GM12878 (cell line): ENCODE results near the gene COPB1. TPM values are rescaled to one million over a fixed set of nuclear protein-coding genes. Genes with fewer than 3 reads are reported as not detected.

Experiments used
- ATAC-seq: fragments of 200-7000 bp; cut with Tn5 transposase; 3 replicates; pipeline ENCODE4 v1.9.1; 2020; ENCODE audit warnings: mild to moderate bottlenecking, moderate library complexity
- BruUV-seq: library from RNA; stranded (reverse); fragments of 400-500 nt; replicated peaks from 2 replicates; lab custom pipeline; 2021; lab: Mats Ljungman, UMichigan
- CTCF ChIA-PET: fragments of 300-600 bp; sonication (Branson Sonifier 250); formaldehyde crosslinking; extraction: SDS; loops from one replicate; lab custom pipeline; 2021; ENCODE audit warnings: inconsistent platforms; lab: Yijun Ruan, JAX
- POLR2A ChIA-PET: fragments of 350-600 bp; formaldehyde crosslinking; extraction: SDS; loops from one replicate; lab custom pipeline; 2021; ENCODE audit warnings: inconsistent platforms; lab: Charles Lee
- RAD21 ChIA-PET: fragments of 300-600 bp; sonication (Branson Sonifier 250); formaldehyde crosslinking; loops from one replicate; lab custom pipeline; 2023; ENCODE audit warnings: antibody characterized with exemption; ENCODE audit not compliant: unreplicated experiment; lab: Charles Lee
- SMC1A ChIA-PET: fragments of 300-600 bp; sonication (Branson Sonifier 250); formaldehyde crosslinking; loops from one replicate; lab custom pipeline; 2023; ENCODE audit not compliant: unreplicated experiment, uncharacterized antibody; lab: Charles Lee
- DNase-seq: peaks from one replicate; pipeline ENCODE4 v3.0.0-alpha.2; 2011; ENCODE audit warnings: low read depth, low spot score
- FAIRE-seq: peaks from 3 replicates; lab custom pipeline; 2011; peaks lifted over from hg19 to GRCh38; lab: Jason Lieb, UNC
- H2AFZ ChIP-seq: 2 replicates; pipeline ENCODE4 v1.6.0; 2011; ENCODE audit warnings: low read depth, low read length, control low read depth; ENCODE audit not compliant: control insufficient read depth
- H3K27ac ChIP-seq: 2 replicates; pipeline ENCODE4 v1.5.1; 2011; ENCODE audit warnings: control low read depth; ENCODE audit not compliant: control insufficient read depth, insufficient read depth
- H3K27me3 ChIP-seq, 2 experiments: replicated peaks in 1 of 2; 2 replicates each; pipeline versions ENCODE4 v1.6.0 to v1.6.1; 2011; ENCODE audit warnings: low read length in 1 of 2; ENCODE audit not compliant: control insufficient read depth in 2 of 2, insufficient read depth in 2 of 2
- H3K36me3 ChIP-seq, 2 experiments: 2 replicates each; pipeline ENCODE4 v1.5.1; 2011; ENCODE audit warnings: low read length in 1 of 2; ENCODE audit not compliant: control insufficient read depth in 2 of 2, insufficient read depth in 2 of 2
- H3K4me1 ChIP-seq: 2 replicates; pipeline ENCODE4 v1.6.1; 2011; ENCODE audit warnings: mild to moderate bottlenecking, low read length, moderate library complexity, mixed read lengths; ENCODE audit not compliant: control insufficient read depth, insufficient read depth
- H3K4me2 ChIP-seq: 2 replicates; pipeline ENCODE4 v1.6.0; 2011; ENCODE audit warnings: control low read depth; ENCODE audit not compliant: control insufficient read depth, insufficient read depth
- H3K4me3 ChIP-seq: fragments of 200-600 bp; sonication (generic); 2 replicates; pipeline ENCODE4 v1.5.1; 2016
- H3K79me2 ChIP-seq: 2 replicates; pipeline ENCODE4 v1.6.0; 2011; ENCODE audit warnings: low read length; ENCODE audit not compliant: control insufficient read depth, insufficient read depth
- H3K9ac ChIP-seq: 2 replicates; pipeline ENCODE4 v1.8.0; 2011; ENCODE audit warnings: low read length, control low read depth, mixed read lengths; ENCODE audit not compliant: control insufficient read depth, insufficient read depth
- H3K9me3 ChIP-seq: replicated peaks from 3 replicates; pipeline ENCODE4 v1.5.1; 2011; ENCODE audit warnings: mild to moderate bottlenecking, low read length; ENCODE audit not compliant: control insufficient read depth, insufficient read depth
- H4K20me1 ChIP-seq: 2 replicates; pipeline ENCODE4 v1.6.0; 2011; ENCODE audit not compliant: control insufficient read depth, insufficient read depth
- ATF7 ChIP-seq: fragments of 450-650 bp; IDR thresholded peaks from 2 replicates; pipeline ENCODE4 v1.6.1; 2016; ENCODE audit warnings: low read depth, mild to moderate bottlenecking
- CHD1 ChIP-seq: IDR thresholded peaks from 2 replicates; pipeline ENCODE4 v1.6.1; 2012; ENCODE audit warnings: low read depth, low read length, improper control_type of control experiment
- EED ChIP-seq: sonication (generic); IDR thresholded peaks from 2 replicates; pipeline ENCODE4 v1.6.1; 2016; ENCODE audit warnings: antibody characterized with exemption, low read depth
- FOXM1 ChIP-seq: IDR thresholded peaks from 2 replicates; pipeline ENCODE4 v1.6.1; 2012; ENCODE audit warnings: low read depth, mild to moderate bottlenecking, inconsistent platforms, low read length, moderate library complexity
- MTA2 ChIP-seq: fragments of 450-650 bp; IDR thresholded peaks from 2 replicates; pipeline ENCODE4 v1.6.1; 2016; ENCODE audit warnings: low read depth, mild to moderate bottlenecking, moderate library complexity
- MYB ChIP-seq: fragments of 150-350 bp; IDR thresholded peaks from 2 replicates; pipeline ENCODE4 v1.6.1; 2014; ENCODE audit warnings: mild to moderate bottlenecking, low read depth, low read length, borderline replicate concordance
- PBX3 ChIP-seq: IDR thresholded peaks from 2 replicates; pipeline ENCODE4 v1.6.1; 2011; ENCODE audit warnings: mild to moderate bottlenecking, low read depth, low read length, moderate library complexity; ENCODE audit not compliant: insufficient replicate concordance
- POLR2AphosphoS5 ChIP-seq: IDR thresholded peaks from 2 replicates; pipeline ENCODE4 v1.6.1; 2011; ENCODE audit warnings: mild to moderate bottlenecking, low read length, inconsistent platforms
- RCOR1 ChIP-seq: conservative IDR thresholded peaks from 2 replicates; pipeline ENCODE4 v1.6.1; 2012; ENCODE audit warnings: low read depth, low read length, improper control_type of control experiment
- SP1 ChIP-seq: IDR thresholded peaks from one replicate; pipeline ENCODE4 v1.6.1; 2011; ENCODE audit warnings: low read depth, low read length
- SRF ChIP-seq, 2 experiments: IDR thresholded peaks; 2 replicates each; pipeline ENCODE4 v1.6.1; 2011; ENCODE audit warnings: low read depth in 2 of 2, low read length in 2 of 2, mild to moderate bottlenecking in 1 of 2, moderate library complexity in 1 of 2
- USF1 ChIP-seq: IDR thresholded peaks from 2 replicates; pipeline ENCODE4 v1.6.1; 2011; ENCODE audit warnings: borderline replicate concordance, low read depth, mild to moderate bottlenecking, moderate library complexity, mixed read lengths, low read length; ENCODE audit not compliant: insufficient read depth; ENCODE audit errors: extremely low read length
- ZNF592 ChIP-seq: fragments of 450-650 bp; IDR thresholded peaks from 2 replicates; pipeline ENCODE4 v1.6.1; 2017; ENCODE audit warnings: mild to moderate bottlenecking, moderate library complexity
- ZNF687 ChIP-seq: fragments of 450-650 bp; IDR thresholded peaks from 2 replicates; pipeline ENCODE4 v1.6.1; 2017; ENCODE audit warnings: mild to moderate bottlenecking, moderate library complexity
- in situ Hi-C: fragments of 300-500 bp; cut with MboI; formaldehyde crosslinking; loops from 9 replicates; pipeline ENCODE4 v1.14.3; 2018; ENCODE audit warnings: mixed read lengths
- intact Hi-C: fragments of 100-400 bp; cut with micrococcal nuclease; formaldehyde crosslinking; loops from one replicate; pipeline ENCODE4 v1.14.2; 2022; ENCODE audit not compliant: unreplicated experiment
- polyA plus RNA-seq, 11 experiments: library from polyadenylated mRNA; depleted of rRNA in 4 of 11; unstranded in 6 of 11; stranded (reverse) in 5 of 11; fragments of >200 nt; fragmentation: Nextera tagmentation in 4 of 11; fragmentation: Illumina TruSeq in 1 of 11; extraction: Ambion mirVana in 4 of 11; extraction: Trizol in 1 of 11; gene quantifications; 1 replicate in 1 of 11; 2 replicates in 10 of 11; pipeline versions ENCODE4 v1.2.1 to v1.2.3, GENCODE V29; 2011 to 2016; ENCODE audit warnings: inconsistent platforms in 2 of 11, missing spikeins in 2 of 11, low read depth in 1 of 11
- total RNA-seq, 4 experiments: library from RNA; depleted of rRNA in 3 of 4; stranded (reverse); fragments of >200 nt in 3 of 4; fragmentation: Illumina TruSeq in 1 of 4; extraction: Trizol in 1 of 4; gene quantifications; 2 replicates each; pipeline versions ENCODE4 v1.2.1 to v1.2.3, GENCODE V29; 2013 to 2021

COPB1 gene
- total and polyA plus RNA-seq, 10 of the 15 experiments (the other 5 are each of a cell fraction or from before 2014, with no cell fraction given), result 67.0 to 149 (median 109) TPM

GRCh38 chr11:14546672-14547071 is 47.1 kb upstream of the COPB1 start:
- TF ChIP-seq RCOR1, result no peak
- TF ChIP-seq CHD1, result no peak
- no peak for TF ChIP-seq MYB
- TF ChIP-seq PBX3, result no peak
- TF ChIP-seq ZNF687, result no peak
- no peak for TF ChIP-seq USF1
- TF ChIP-seq SRF (IDR thresholded peaks at IDR 0.05; ENCODE audit: low read depth in 2 of 2, low read length in 2 of 2), result no peak
- TF ChIP-seq ZNF592, result no peak
- no peak for TF ChIP-seq POLR2AphosphoS5
- TF ChIP-seq EED, result no peak
- no peak for TF ChIP-seq ATF7
- TF ChIP-seq SP1, result no peak
- TF ChIP-seq FOXM1, result no peak
- no peak for TF ChIP-seq MTA2
- Histone ChIP-seq H3K4me2 (no peak overlapping the region), H3K36me3 (no peaks in the 10 kb centered on the region), H3K4me3 (no peak overlapping the region), H4K20me1 (no peaks in the 10 kb centered on the region), H3K27me3 (no peaks in the 10 kb centered on the region), H3K9me3 (no peaks in the 10 kb centered on the region), H3K27ac (no peak overlapping the region), H3K9ac (no peak overlapping the region), H3K4me1 (no peaks in the 10 kb centered on the region), H2AFZ (no peak overlapping the region), H3K79me2 (no peaks in the 10 kb centered on the region)
- POLR2A ChIA-PET, result no interaction called here
- DNase-seq, result no peak
- no peak for FAIRE-seq
- intact Hi-C loops (no loop called here), in situ Hi-C loops (loop anchor here (25.0 kb wide), 1 partner anchor 216 kb away; no protein-coding TSS in a partner anchor)
- no TSS peak for BruUV-seq
- CTCF ChIA-PET, result no interaction called here
- RAD21 ChIA-PET, result no interaction called here
- no peak for ATAC-seq
- SMC1A ChIA-PET, result no interaction called here
